Omental fat pad (tissue), 4 donors: ENCODE measurements around the gene TNP2. TPM values are rescaled to one million over a fixed set of nuclear protein-coding genes. Genes with fewer than 3 reads are reported as not detected.

ENCODE experiments used
- ATAC-seq: fragments of 150-250 bp; one replicate; pipeline ENCODE4 v1.9.1; 2016; ENCODE audit warnings: mild to moderate bottlenecking, moderate library complexity; ENCODE audit not compliant: low FRiP score
- DNase-seq: peaks from one replicate; pipeline ENCODE4 v3.0.0-alpha.2; 2019; ENCODE audit warnings: low spot score
- CTCF ChIP-seq, 3 donors: fragments of 450-650 bp; IDR thresholded peaks; one replicate each; pipeline ENCODE4 v1.5.1; 2016 to 2017; ENCODE audit warnings: antibody characterized with exemption in 3 of 3, mild to moderate bottlenecking in 3 of 3, moderate library complexity in 2 of 3
- total RNA-seq, 4 donors: library from RNA; depleted of rRNA; stranded (reverse); fragments of >200 nt; gene quantifications; one replicate each; pipeline ENCODE4 v1.1.0, GENCODE V29; 2016

TNP2 gene
- total RNA-seq, 4 donors from 2014 or later = not detected

- no peak for ATAC-seq
- no peak for DNase-seq
- TF ChIP-seq CTCF (IDR thresholded peaks at IDR 0.05) = no peak
These were observed 14.7 kb upstream of the TNP2 start for GRCh38 chr16:11283820-11284248.

DNA sequence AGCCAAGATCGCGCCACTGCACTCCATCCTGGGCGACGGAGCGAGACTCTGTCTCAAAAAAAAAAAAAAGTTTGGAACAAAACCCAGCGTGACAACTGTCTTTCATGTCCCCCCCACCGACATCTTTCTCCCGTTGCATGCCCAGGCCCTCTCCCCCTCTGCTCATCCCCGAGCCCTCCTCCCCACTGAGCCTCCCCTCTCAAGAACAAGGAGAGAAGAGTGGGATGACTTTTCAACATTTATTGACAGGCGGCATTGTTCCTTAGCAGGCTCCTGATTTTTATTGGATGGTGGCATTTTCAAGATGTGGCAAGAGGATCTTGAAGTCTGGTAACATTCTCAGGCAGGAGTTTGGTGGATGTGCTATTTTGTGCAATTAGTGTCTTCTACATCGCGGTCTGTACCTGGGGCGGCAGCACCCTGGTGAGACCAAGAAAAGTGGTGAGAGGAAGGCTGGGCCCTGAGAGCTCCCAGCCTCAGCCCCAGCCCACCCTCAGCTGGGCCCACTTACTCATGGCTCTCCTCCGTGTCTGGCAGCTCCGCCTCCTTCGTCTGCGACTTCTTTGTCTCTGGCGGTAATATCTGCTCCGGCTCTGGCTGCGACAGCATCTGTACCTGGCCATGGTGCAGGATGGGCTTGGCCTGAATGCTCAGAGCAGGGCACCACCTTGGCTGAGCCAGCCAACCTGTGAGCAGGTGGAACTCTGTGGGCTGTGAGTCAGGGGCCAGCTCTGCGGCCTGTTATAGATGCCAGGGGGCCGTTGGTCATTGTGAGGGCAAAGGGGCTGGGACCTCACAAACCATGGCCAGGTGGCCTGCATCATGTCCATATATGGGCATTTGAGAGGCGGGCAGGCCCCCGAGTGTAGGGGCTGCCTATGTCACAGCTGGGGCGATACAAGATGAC lies 11.7 kb upstream of the TNP2 start, which contains the start of gene PRM1:
Gene PRM1 (minus strand): TSS at position 715 of the 907 bp plus-strand sequence. CDS start 92 bp downstream, at position 623.
- TF ChIP-seq CTCF (IDR thresholded peaks at IDR 0.05) = no peak
- ATAC-seq = no peak
- no peak for DNase-seq

DNA sequence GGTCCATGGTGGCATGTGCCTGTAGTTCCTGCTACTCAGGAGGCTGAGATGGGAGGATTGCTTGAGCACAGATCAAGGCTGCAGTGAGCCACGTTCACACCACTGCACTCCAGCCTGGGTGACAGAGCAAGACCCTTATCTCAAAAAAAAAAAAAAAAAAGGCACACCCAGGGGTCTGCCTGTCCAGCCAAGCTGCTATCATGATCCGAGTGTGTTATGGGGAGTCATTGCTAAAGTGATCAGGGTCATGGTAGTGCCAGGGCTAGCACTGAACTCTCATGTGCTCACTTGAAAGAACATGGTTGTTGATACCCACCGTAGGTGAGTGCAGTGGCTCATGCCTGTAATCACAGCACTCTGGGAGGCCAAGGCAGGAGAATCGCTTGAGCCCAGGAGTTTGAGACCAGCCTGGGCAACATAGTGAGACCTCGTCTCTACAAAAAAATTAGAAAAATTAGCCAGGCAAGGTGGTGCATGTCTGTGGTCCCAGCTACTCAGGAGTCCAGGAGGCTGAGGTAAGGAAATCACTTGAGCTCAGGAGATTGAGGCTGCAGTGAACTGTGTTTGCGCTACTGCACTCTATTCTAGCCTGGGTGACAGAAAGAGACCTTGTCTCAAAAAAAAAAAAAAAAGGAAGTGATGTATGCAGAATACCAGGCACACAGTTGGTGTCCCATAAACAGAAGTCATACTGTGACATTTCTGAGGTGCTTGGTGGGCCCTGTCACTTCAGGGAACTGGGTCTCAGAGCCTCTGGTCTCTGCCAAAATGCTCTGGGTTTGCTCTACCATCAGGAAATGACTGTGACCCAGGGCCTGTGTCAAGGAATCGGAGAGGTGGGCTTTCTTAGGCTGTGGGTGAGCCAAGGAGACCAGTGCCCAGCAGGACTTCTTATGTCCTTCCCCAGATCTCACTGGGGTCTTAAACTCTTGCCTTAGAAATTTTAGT lies 9.8 kb upstream of the TNP2 start:
- DNase-seq = no peak
- no peak for TF ChIP-seq CTCF (IDR thresholded peaks at IDR 0.05)
- no peak for ATAC-seq

GRCh38 chr16:11277607-11278337 lies 8.6 kb upstream of the TNP2 start:
- TF ChIP-seq CTCF (IDR thresholded peaks at IDR 0.05) = no peak
- ATAC-seq (no peak), DNase-seq (no peak)

- no peak for TF ChIP-seq CTCF (IDR thresholded peaks at IDR 0.05)
- DNase-seq (no peak), ATAC-seq (no peak)
These were observed 7.9 kb upstream of the TNP2 start for GRCh38 chr16:11276896-11277593.
